ENCODE results near the gene PCK2. TPM values are rescaled to one million over a fixed set of nuclear protein-coding genes. Genes with fewer than 3 reads are reported as not detected.

The PCK2 gene
- total and polyA plus RNA-seq, 2 of the 13 experiments (the other 11 are each of a cell fraction or from before 2014, with no cell fraction given) = 129 to 272 TPM

DNA sequence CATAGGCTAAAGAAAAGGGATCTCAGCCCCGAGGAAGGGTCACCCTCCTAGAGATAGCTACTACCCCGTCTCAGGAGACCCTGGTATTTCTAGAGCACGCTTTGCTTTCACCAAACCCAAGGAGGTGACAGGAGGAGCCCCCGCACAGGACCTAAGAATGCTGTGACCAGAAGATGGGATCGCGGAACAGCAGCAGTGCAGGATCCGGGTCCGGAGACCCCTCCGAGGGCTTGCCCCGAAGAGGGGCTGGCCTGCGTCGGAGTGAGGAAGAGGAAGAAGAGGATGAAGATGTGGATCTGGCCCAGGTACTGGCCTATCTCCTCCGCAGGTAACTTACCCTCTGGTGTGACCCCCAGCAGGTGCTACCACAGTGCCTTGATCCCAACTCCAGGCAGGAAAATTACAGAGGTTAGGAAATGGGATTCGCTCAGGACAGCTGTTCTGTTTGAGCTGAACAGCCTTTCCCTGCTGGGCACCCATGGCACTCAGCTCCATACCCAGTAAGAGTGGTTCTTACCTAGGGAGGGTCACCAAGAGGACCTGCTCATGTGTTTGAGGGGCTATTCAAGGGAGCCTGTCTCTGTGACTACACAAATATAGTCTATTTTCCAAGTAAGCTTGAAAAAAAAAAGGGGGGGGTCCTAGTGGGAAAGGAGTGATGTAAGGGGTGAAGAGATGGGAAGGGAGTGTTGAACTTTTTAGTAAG lies 21.5 kb downstream of the PCK2 start (continued):
- TF ChIP-seq, protein P1, sequence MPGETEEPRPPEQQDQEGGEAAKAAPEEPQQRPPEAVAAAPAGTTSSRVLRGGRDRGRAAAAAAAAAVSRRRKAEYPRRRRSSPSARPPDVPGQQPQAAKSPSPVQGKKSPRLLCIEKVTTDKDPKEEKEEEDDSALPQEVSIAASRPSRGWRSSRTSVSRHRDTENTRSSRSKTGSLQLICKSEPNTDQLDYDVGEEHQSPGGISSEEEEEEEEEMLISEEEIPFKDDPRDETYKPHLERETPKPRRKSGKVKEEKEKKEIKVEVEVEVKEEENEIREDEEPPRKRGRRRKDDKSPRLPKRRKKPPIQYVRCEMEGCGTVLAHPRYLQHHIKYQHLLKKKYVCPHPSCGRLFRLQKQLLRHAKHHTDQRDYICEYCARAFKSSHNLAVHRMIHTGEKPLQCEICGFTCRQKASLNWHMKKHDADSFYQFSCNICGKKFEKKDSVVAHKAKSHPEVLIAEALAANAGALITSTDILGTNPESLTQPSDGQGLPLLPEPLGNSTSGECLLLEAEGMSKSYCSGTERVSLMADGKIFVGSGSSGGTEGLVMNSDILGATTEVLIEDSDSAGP (CRISPR knock-in tag; IDR thresholded peaks at IDR 0.05; ENCODE audit: borderline replicate concordance) = no peak
- TF ChIP-seq ZNF563 (CRISPR knock-in tag; IDR thresholded peaks at IDR 0.05) = no peak
- TF ChIP-seq CERS6 (CRISPR knock-in tag; IDR thresholded peaks at IDR 0.05) = 0 out of 2 replicates have a peak, but pooled peaks have one; percentile 57
- TF ChIP-seq PTBP1 (IDR thresholded peaks at IDR 0.05; ENCODE audit: low read depth, low read length, poor library complexity, severe bottlenecking) = peak; percentile 60
- no peak for TF ChIP-seq ZNF260 (CRISPR knock-in tag; IDR thresholded peaks at IDR 0.05; ENCODE audit: borderline replicate concordance, low read depth)
- TF ChIP-seq ARID2 (CRISPR knock-in tag; IDR thresholded peaks at IDR 0.05; ENCODE audit: borderline replicate concordance) = 0 out of 2 replicates have a peak, but pooled peaks have one; percentile 6
- TF ChIP-seq, protein P2, sequence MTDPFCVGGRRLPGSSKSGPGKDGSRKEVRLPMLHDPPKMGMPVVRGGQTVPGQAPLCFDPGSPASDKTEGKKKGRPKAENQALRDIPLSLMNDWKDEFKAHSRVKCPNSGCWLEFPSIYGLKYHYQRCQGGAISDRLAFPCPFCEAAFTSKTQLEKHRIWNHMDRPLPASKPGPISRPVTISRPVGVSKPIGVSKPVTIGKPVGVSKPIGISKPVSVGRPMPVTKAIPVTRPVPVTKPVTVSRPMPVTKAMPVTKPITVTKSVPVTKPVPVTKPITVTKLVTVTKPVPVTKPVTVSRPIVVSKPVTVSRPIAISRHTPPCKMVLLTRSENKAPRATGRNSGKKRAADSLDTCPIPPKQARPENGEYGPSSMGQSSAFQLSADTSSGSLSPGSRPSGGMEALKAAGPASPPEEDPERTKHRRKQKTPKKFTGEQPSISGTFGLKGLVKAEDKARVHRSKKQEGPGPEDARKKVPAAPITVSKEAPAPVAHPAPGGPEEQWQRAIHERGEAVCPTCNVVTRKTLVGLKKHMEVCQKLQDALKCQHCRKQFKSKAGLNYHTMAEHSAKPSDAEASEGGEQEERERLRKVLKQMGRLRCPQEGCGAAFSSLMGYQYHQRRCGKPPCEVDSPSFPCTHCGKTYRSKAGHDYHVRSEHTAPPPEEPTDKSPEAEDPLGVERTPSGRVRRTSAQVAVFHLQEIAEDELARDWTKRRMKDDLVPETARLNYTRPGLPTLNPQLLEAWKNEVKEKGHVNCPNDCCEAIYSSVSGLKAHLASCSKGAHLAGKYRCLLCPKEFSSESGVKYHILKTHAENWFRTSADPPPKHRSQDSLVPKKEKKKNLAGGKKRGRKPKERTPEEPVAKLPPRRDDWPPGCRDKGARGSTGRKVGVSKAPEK (CRISPR knock-in tag; IDR thresholded peaks at IDR 0.05; ENCODE audit: borderline replicate concordance) = no peak
- 0 out of 2 replicates have a peak, but pooled peaks have one; percentile 64 for TF ChIP-seq PRDM15 (CRISPR knock-in tag; IDR thresholded peaks at IDR 0.05)
- no peak for TF ChIP-seq ZFP36L1 (CRISPR knock-in tag; IDR thresholded peaks at IDR 0.05)
- 0 out of 2 replicates have a peak, but pooled peaks have one; percentile 47 for TF ChIP-seq ZNF503 (CRISPR knock-in tag; IDR thresholded peaks at IDR 0.05)
- TF ChIP-seq THAP9 (CRISPR knock-in tag; IDR thresholded peaks at IDR 0.05; ENCODE audit: borderline replicate concordance) = peak; percentile 9; the same call in 1 of the 2 replicates
